D721Med (cell line): ENCODE measurements around the gene UNC5B.

Experiments
- DNase-seq: peaks from one replicate; pipeline ENCODE4 v3.0.0; 2011; ENCODE audit warnings: low spot score; ENCODE audit not compliant: insufficient read length
- FAIRE-seq: peaks from 2 replicates; lab custom pipeline; 2011; peaks lifted over from hg19 to GRCh38; lab: Jason Lieb, UNC
- TF ChIP-seq, protein P1 (sequence below): IDR thresholded peaks from 2 replicates; pipeline ENCODE4 v1.5.1; 2012; ENCODE audit warnings: mild to moderate bottlenecking, control low read depth; ENCODE audit not compliant: insufficient read depth; ENCODE audit errors: missing control alignments

The UNC5B gene

GRCh38 chr10:71324743-71325142 lies 112.4 kb downstream of the UNC5B start:
- FAIRE-seq (no peak), DNase-seq (no peak)
- TF ChIP-seq, protein P1, sequence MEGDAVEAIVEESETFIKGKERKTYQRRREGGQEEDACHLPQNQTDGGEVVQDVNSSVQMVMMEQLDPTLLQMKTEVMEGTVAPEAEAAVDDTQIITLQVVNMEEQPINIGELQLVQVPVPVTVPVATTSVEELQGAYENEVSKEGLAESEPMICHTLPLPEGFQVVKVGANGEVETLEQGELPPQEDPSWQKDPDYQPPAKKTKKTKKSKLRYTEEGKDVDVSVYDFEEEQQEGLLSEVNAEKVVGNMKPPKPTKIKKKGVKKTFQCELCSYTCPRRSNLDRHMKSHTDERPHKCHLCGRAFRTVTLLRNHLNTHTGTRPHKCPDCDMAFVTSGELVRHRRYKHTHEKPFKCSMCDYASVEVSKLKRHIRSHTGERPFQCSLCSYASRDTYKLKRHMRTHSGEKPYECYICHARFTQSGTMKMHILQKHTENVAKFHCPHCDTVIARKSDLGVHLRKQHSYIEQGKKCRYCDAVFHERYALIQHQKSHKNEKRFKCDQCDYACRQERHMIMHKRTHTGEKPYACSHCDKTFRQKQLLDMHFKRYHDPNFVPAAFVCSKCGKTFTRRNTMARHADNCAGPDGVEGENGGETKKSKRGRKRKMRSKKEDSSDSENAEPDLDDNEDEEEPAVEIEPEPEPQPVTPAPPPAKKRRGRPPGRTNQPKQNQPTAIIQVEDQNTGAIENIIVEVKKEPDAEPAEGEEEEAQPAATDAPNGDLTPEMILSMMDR, result no peak

DNA sequence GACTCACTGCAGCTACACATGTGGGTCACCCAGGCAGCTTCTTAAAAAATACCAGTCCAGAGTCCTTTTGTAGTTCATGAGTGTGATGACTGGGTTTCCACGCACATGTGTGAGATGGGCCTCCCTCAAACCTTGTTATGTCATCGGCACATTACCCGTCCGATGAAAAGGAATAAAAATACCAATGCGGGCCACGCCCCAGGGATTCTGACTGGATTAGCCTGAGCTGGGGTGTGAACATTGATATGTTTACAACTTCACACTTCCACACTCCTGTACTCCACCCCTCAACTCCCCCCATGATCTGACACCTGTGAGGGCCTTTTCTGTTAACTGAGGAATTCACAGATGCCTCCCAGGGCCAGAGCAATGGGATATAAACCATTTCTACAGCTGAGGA lies 112.9 kb downstream of the UNC5B start:
- DNase-seq, result no peak
- FAIRE-seq, result no peak

DNA sequence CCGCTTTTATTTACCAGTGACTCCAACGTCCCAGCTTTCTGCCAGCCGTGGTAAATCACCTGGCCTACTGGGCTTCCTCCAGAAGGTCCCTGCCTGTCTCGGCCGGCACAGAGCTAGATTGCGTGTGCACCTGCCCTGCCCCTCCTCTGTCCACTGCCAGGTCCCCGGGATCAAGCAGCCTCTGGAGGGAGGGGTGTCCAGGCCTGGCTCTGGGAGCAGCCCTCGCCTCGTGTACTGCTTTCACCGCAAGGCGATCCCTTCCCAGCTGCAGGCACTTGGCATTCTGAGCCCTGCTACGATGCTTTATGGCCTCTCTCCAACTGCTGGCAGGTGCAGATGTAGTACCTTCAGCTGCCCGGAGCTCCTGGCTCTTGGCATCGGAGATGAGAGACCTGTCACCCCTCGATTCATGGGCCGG lies 114.1 kb downstream of the UNC5B start:
- no peak for DNase-seq
- no peak for FAIRE-seq
- TF ChIP-seq, protein P1, result no peak

More for the DNA sequence above, 112.9 kb downstream of the UNC5B start:
- TF ChIP-seq, protein P1, result no peak

DNA sequence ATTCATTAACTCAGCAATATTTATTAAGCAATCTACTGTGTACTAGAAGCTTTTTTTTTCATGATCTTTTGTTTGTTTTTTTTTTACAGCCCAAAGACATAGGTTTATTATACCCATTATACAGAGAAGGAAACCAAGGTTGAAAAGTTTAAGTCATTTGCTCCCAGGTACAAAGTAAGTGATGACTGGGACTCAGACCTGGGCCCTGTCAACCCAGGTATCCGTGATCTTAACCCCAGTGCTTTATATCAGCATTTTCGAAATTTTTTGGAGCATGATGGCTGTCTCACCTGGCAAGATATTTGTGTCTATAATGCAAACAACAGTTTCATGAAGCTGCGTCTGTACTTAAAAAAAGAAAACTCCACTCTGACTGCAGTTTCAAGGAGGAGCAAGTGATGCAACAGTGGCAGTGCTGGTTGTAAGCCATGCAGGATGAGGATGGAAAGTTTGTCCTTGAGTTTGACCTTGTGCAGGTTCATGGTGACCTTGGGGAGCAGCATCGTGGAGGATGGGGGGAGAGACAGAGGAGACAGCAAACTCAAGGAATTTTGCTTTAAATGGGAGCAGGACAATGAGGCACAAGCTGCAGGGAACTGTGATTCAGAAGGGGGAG lies 118.5 kb downstream of the UNC5B start:
- DNase-seq, result no peak
- no peak for FAIRE-seq
- TF ChIP-seq, protein P1, result no peak

- TF ChIP-seq, protein P1, result no peak
- FAIRE-seq, result no peak
- DNase-seq, result no peak
These were observed 119.4 kb downstream of the UNC5B start for GRCh38 chr10:71331736-71332135.

DNA sequence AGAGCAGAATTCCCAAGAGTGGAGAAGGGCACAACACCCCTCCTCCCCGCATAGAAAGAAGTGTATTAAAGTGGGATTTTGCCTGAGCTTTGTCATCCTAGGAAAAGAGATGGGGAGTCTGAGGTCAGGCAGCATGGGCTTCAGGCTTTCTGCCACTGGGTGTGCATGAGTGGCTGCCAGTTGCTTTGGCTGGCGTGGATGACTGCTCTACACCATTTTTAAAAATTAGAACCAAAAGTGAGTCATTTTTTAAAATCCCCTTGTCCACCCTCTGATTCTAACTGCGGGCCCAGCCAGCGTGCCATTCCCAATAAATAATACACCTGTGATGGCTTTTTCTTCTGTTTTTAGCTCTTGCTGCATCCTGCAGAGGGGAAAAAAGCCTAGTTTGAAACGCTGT lies 120.1 kb downstream of the UNC5B start:
- TF ChIP-seq, protein P1, result no peak
- no peak for FAIRE-seq
- no peak for DNase-seq

DNA sequence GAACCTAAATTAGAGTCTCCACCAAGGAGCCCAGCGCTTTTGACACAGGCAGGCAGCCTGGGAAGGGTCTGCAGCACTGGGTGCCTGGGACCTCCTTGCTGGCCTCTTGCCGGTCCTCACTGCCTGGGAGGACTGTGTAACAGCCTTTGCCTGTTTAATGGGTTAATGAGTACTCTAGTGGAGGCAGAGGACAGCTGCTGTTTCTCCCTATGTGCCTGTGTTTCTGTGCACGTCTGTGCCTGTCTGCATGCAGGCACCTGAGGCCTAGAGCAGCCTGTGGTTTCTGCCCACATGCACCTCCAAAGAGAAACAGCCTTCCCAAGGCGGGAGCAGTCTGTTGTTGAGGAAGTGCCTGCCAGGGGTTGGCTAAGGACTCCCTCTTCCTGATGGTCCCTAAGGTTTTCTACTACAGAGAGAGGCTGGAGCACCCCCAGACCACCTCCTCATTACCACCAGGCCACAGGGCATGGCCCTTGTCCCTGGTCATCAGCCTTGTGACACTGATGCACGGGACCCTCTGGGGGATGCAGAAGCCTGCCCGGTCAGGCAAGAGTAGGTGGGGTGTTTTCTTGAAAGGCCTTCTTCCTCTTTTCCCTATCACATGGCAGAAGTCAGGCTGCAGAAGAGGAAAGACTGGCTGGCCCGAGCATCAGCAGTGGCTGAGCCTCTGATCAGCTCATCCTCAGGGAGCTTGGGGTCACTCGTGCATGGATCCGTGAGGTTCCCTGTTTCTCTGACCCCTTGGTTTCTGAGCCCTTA lies 120.9 kb downstream of the UNC5B start:
- TF ChIP-seq, protein P1, result no peak
- FAIRE-seq (no peak), DNase-seq (no peak)
